SKM-1 treated with dmso at 0.1 percent for 144 hours (cell line): ENCODE measurements around the gene KRTAP6-1.

ENCODE experiments used
- DNase-seq: peaks from one replicate; lab custom pipeline; 2025; ENCODE audit not compliant: unreplicated experiment; lab: John Stamatoyannopoulos, UW

KRTAP6-1 gene

GRCh38 chr21:30579346-30579745 lies 34.4 kb downstream of the KRTAP6-1 start:
- DNase-seq: no peak

DNA sequence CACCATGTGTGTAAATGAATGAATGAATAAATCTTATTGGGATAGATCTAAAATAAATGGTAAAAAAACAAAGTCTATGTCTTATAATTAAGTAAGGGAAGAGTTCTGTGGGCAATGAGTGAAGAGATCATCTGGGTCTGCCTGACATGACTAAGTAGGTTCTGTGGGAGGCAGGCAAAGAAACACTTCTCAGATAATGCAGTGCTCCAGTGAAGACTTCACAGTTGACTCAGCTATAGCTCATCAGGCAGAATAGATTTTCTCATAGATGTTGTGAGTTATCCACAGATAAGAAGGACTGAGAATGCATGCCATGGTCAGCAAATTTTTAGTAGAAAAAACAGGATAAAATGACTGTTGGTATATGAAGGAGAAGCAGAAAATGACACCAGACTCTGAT lies 36.0 kb downstream of the KRTAP6-1 start:
- DNase-seq: no peak

DNA sequence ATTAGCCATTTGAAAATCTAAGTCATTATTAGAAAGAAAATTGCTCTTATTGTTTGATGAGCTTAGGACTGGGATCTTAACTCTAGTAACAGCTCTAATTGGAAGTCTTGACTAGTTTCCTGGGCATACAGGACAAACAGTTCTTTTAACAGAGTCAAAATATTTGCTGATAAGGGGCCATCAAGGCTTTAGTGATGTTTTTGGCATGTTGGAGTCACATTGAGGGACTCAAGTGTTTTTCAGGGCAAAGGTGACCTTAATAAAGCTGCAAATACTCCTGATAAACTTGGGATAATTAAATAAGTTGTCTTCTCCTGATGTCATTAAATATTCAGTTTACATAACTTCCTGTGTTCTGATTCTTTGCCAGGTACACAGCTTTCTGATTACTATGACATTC lies 46.1 kb downstream of the KRTAP6-1 start:
- DNase-seq: no peak

DNA sequence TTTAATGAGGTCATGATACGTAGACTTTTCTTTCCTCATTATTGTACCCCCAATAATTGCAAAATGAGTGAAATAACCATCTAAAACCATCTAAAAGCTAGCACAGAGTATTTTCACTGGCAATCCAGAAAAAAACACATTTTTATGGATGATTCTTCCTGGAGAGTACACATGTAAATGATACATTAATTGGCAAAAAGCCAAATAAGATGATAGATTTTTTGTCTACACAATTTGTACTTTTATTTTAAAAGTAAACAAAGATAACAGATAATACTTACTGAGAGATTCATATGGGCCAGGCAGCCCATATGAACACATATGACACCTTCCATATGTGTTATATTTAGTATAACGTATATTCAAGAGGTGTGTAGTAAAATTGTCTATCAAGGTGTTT lies 50.1 kb downstream of the KRTAP6-1 start:
- no peak for DNase-seq
